ENCODE results near the gene LOXHD1.

The LOXHD1 gene

DNA sequence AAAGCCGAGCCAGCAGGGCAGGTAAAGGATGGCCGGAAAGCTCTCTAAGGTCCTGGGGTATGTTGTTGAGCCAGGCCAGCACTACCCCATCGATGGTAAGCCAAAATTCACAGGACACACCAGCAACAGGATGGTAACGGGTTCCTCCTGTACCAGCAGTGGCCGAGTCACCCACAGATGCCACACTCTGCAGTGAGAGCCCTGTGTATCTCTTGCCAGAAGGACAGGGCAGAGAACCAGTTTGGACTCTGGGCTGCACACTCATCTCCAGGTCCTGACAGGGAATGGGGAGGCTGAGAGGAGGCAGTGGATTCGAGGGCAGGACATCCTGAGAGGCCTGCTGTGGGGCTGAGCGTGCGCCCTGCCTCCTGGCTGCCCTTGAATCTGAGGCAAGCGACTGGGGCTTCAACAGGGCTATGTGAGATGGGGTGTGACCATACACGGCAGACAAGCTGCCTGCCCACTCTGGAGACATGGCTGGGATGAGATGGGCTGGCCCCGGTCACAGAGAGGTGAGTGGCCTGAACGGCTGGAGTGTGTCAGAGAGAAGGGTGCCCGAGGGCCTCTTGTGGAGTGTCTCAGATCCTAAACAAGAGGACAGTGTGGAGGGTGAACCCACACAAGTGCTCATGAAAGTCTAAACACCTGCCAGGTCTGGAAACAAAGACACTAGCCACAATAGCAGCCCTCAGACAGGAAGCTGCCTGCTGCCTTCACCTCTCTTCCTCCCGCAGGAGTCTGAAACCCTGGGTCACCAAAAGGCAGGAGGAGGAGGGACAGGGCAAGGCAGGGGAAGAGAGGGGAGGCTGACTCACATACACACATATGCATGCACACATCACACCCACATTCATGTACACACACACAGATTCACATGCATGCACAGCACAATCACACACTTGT lies 182.3 kb downstream of the LOXHD1 start:
- no peaks in the 10 kb centered on the region for H3K4me1 ChIP-seq (ENCODE audit: insufficient read depth, low read length, severe bottlenecking)
- H3K4me2 ChIP-seq (ENCODE audit: low read length) = no peak overlapping the region
- no peaks in the 10 kb centered on the region for H3K27me3 ChIP-seq (ENCODE audit: insufficient read depth, low read length)
- H3K36me3 ChIP-seq (ENCODE audit: insufficient read depth, low read length) = no peaks in the 10 kb centered on the region
- TF ChIP-seq EZH2 (IDR thresholded peaks at IDR 0.05; ENCODE audit: borderline replicate concordance, low read length) = no peak
- TF ChIP-seq, protein P1, sequence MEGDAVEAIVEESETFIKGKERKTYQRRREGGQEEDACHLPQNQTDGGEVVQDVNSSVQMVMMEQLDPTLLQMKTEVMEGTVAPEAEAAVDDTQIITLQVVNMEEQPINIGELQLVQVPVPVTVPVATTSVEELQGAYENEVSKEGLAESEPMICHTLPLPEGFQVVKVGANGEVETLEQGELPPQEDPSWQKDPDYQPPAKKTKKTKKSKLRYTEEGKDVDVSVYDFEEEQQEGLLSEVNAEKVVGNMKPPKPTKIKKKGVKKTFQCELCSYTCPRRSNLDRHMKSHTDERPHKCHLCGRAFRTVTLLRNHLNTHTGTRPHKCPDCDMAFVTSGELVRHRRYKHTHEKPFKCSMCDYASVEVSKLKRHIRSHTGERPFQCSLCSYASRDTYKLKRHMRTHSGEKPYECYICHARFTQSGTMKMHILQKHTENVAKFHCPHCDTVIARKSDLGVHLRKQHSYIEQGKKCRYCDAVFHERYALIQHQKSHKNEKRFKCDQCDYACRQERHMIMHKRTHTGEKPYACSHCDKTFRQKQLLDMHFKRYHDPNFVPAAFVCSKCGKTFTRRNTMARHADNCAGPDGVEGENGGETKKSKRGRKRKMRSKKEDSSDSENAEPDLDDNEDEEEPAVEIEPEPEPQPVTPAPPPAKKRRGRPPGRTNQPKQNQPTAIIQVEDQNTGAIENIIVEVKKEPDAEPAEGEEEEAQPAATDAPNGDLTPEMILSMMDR (IDR thresholded peaks at IDR 0.05; ENCODE audit: low read length) = no peak
- no peak overlapping the region for H3K27ac ChIP-seq (ENCODE audit: low read depth, low read length, poor library complexity, severe bottlenecking)
- H3K9ac ChIP-seq (ENCODE audit: low read length) = no peak overlapping the region
- no peaks in the 10 kb centered on the region for H3F3A ChIP-seq (ENCODE audit: insufficient read depth, low read length)
- no peaks in the 10 kb centered on the region for H4K20me1 ChIP-seq (ENCODE audit: insufficient read depth, low read length)
- no peaks in the 10 kb centered on the region for H3K79me2 ChIP-seq (ENCODE audit: insufficient read depth, low read length)
- H3K4me3 ChIP-seq (ENCODE audit: low read depth, low read length, poor library complexity, severe bottlenecking) = no peak overlapping the region
- H2AFZ ChIP-seq (ENCODE audit: low read length) = no peak overlapping the region
- no peaks in the 10 kb centered on the region for H3K9me2 ChIP-seq (ENCODE audit: low read depth, low read length)
- H3K9me3 ChIP-seq (ENCODE audit: low read length) = no peaks in the 10 kb centered on the region

DNA sequence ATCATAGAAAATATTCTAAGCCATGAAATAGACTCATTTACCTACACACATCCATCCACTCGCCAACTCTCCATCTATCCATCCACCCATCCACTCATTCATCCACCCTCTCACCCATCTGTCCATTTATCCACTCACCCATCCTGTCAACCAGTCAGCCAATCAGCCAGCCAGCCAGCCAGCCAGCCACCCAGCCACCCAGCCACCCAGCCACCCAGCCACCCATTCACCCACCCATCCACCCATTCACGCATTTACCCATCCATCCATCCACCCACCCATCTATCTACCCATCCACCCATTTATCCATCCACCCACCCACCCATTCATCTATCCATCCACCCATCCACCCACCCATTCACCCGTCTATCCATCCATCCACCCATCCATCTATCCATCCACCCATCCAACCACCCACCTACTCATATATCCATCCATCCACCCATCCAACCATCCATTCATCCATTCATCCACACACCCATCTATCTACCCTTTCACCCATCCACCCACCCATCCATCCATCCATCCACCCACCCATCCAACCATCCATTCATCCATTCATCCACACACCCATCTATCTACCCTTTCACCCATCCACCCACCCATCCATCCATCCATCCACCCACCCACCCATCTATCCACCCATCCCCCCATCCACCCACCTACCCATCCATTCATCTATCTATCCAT lies 185.1 kb downstream of the LOXHD1 start:
- no peak for TF ChIP-seq EZH2 (IDR thresholded peaks at IDR 0.05; ENCODE audit: borderline replicate concordance, low read length)
- TF ChIP-seq, protein P1 (IDR thresholded peaks at IDR 0.05; ENCODE audit: low read length) = no peak
- H2AFZ ChIP-seq (ENCODE audit: low read length) = no peak overlapping the region
- no peaks in the 10 kb centered on the region for H4K20me1 ChIP-seq (ENCODE audit: insufficient read depth, low read length)
- H3K9me2 ChIP-seq (ENCODE audit: low read depth, low read length) = no peaks in the 10 kb centered on the region
- H3K4me3 ChIP-seq (ENCODE audit: low read depth, low read length, poor library complexity, severe bottlenecking) = no peak overlapping the region
- H3K27me3 ChIP-seq (ENCODE audit: insufficient read depth, low read length) = no peaks in the 10 kb centered on the region
- no peaks in the 10 kb centered on the region for H3K79me2 ChIP-seq (ENCODE audit: insufficient read depth, low read length)
- H3K27ac ChIP-seq (ENCODE audit: low read depth, low read length, poor library complexity, severe bottlenecking) = no peak overlapping the region
- no peak overlapping the region for H3K4me2 ChIP-seq (ENCODE audit: low read length)
- H3K36me3 ChIP-seq (ENCODE audit: insufficient read depth, low read length) = no peaks in the 10 kb centered on the region
- no peaks in the 10 kb centered on the region for H3K4me1 ChIP-seq (ENCODE audit: insufficient read depth, low read length, severe bottlenecking)
- no peaks in the 10 kb centered on the region for H3F3A ChIP-seq (ENCODE audit: insufficient read depth, low read length)
- no peak overlapping the region for H3K9ac ChIP-seq (ENCODE audit: low read length)
- H3K9me3 ChIP-seq (ENCODE audit: low read length) = no peaks in the 10 kb centered on the region

DNA sequence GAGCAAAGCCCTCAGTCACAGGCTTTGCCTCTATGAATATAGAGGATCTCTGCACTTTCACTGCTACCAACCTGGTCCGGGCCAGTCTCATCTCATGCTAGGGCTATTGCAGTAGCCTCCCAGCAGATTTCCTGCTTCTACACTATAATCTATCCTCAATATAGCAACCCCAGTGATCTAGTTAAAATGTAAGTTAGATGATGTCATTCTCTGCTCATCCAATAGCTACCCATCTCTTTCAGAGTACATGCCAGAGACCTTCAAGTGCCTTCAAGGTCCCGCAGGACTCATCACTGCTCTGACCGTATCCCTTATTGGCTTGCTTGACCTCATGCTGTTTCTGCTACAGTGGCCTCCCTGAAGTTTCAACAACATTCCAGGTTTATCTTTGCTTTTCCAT lies 186.3 kb downstream of the LOXHD1 start:
- no peak overlapping the region for H3K27ac ChIP-seq (ENCODE audit: low read depth, low read length, poor library complexity, severe bottlenecking)
- H3K9me3 ChIP-seq (ENCODE audit: low read length) = no peaks in the 10 kb centered on the region
- no peaks in the 10 kb centered on the region for H3K27me3 ChIP-seq (ENCODE audit: insufficient read depth, low read length)
- no peaks in the 10 kb centered on the region for H3K79me2 ChIP-seq (ENCODE audit: insufficient read depth, low read length)
- no peaks in the 10 kb centered on the region for H3K36me3 ChIP-seq (ENCODE audit: insufficient read depth, low read length)
- no peaks in the 10 kb centered on the region for H3K4me1 ChIP-seq (ENCODE audit: insufficient read depth, low read length, severe bottlenecking)
- TF ChIP-seq EZH2 (IDR thresholded peaks at IDR 0.05; ENCODE audit: borderline replicate concordance, low read length) = no peak
- TF ChIP-seq, protein P1 (IDR thresholded peaks at IDR 0.05; ENCODE audit: low read length) = no peak
- no peak overlapping the region for H2AFZ ChIP-seq (ENCODE audit: low read length)
- no peaks in the 10 kb centered on the region for H4K20me1 ChIP-seq (ENCODE audit: insufficient read depth, low read length)
- H3K9me2 ChIP-seq (ENCODE audit: low read depth, low read length) = no peaks in the 10 kb centered on the region
- no peak overlapping the region for H3K4me2 ChIP-seq (ENCODE audit: low read length)
- no peak overlapping the region for H3K4me3 ChIP-seq (ENCODE audit: low read depth, low read length, poor library complexity, severe bottlenecking)
- H3F3A ChIP-seq (ENCODE audit: insufficient read depth, low read length) = no peaks in the 10 kb centered on the region
- H3K9ac ChIP-seq (ENCODE audit: low read length) = no peak overlapping the region
